WTC11 (cell line): ENCODE results near the gene CD247. TPM values are rescaled to one million over a fixed set of nuclear protein-coding genes. Genes with fewer than 3 reads are reported as not detected.

ENCODE experiments used
- ATAC-seq: fragments of 200-7000 bp; cut with Tn5 transposase; 2 replicates; pipeline ENCODE4 v1.10.0; 2021; ENCODE audit warnings: mild to moderate bottlenecking, moderate library complexity
- CTCF ChIA-PET: fragments of 300-600 bp; sonication (Branson Sonifier 250); formaldehyde crosslinking; loops from one replicate; lab custom pipeline; 2021; ENCODE audit warnings: antibody characterized with exemption; lab: Charles Lee
- POLR2A ChIA-PET: fragments of 350-600 bp; sonication (Branson Sonifier 250); formaldehyde crosslinking; loops from one replicate; lab custom pipeline; 2021; ENCODE audit warnings: antibody characterized with exemption; lab: Charles Lee
- DNase-seq: peaks from one replicate; pipeline ENCODE4 v3.0.0; 2021; ENCODE audit warnings: low spot score
- H3K27ac Mint-ChIP-seq: 2 replicates; pipeline ENCODE4 v1.8.0; 2021; ENCODE audit warnings: mixed read lengths
- H3K27me3 Mint-ChIP-seq: 2 replicates; pipeline ENCODE4 v1.8.0; 2021; ENCODE audit warnings: low read depth, mild to moderate bottlenecking, moderate library complexity, mixed read lengths
- H3K36me3 Mint-ChIP-seq: 2 replicates; pipeline ENCODE4 v1.8.0; 2021; ENCODE audit warnings: mixed read lengths
- H3K4me1 Mint-ChIP-seq: 2 replicates; pipeline ENCODE4 v1.8.0; 2022; ENCODE audit warnings: mixed read lengths
- H3K4me3 Mint-ChIP-seq: 2 replicates; pipeline ENCODE4 v1.8.0; 2021; ENCODE audit warnings: mild to moderate bottlenecking, moderate library complexity, mixed read lengths
- H3K9me3 Mint-ChIP-seq: 2 replicates; pipeline ENCODE4 v1.8.0; 2021; ENCODE audit warnings: mixed read lengths
- FOXP1 ChIP-seq: sonication (generic); formaldehyde crosslinking; IDR thresholded peaks from 2 replicates; pipeline ENCODE4 v1.8.0; 2022; ENCODE audit warnings: missing genetic modification reagents, mild to moderate bottlenecking, moderate library complexity, borderline replicate concordance
- HMGXB4 ChIP-seq: sonication (generic); formaldehyde crosslinking; IDR thresholded peaks from 2 replicates; pipeline ENCODE4 v1.8.1; 2023; ENCODE audit warnings: mild to moderate bottlenecking, moderate library complexity, missing genetic modification reagents
- MYBL2 ChIP-seq: sonication (generic); formaldehyde crosslinking; IDR thresholded peaks from 2 replicates; pipeline ENCODE4 v1.8.1; 2023; ENCODE audit warnings: mild to moderate bottlenecking, moderate library complexity, missing genetic modification reagents
- NFE2L1 ChIP-seq: sonication (generic); formaldehyde crosslinking; IDR thresholded peaks from 2 replicates; pipeline ENCODE4 v1.8.1; 2023; ENCODE audit warnings: missing genetic modification reagents
- ZNF317 ChIP-seq: sonication (generic); formaldehyde crosslinking; IDR thresholded peaks from 2 replicates; pipeline ENCODE4 v1.8.1; 2023; ENCODE audit warnings: low read depth, mild to moderate bottlenecking, moderate library complexity, missing genetic modification reagents, borderline replicate concordance
- ZNF416 ChIP-seq: fragments of 250-450 bp; sonication (Bioruptor Pico); IDR thresholded peaks from 2 replicates; pipeline ENCODE4 v1.9.0; 2021; ENCODE audit warnings: mild to moderate bottlenecking, inconsistent platforms
- total RNA-seq: library from RNA; stranded (reverse); gene quantifications from 3 replicates; pipeline ENCODE4 v1.2.3, GENCODE V29; 2021
- TF ChIP-seq, protein P1 (sequence below): sonication (generic); formaldehyde crosslinking; IDR thresholded peaks from 2 replicates; pipeline ENCODE4 v1.8.0; 2022; ENCODE audit warnings: mild to moderate bottlenecking, missing genetic modification reagents
- TF ChIP-seq, protein P2 (sequence below): fragments of 250-450 bp; sonication (Bioruptor Pico); IDR thresholded peaks from 2 replicates; pipeline ENCODE4 v2.1.2; 2022; ENCODE audit warnings: mild to moderate bottlenecking, moderate library complexity
- TF ChIP-seq, protein P3 (sequence below): sonication (generic); formaldehyde crosslinking; conservative IDR thresholded peaks from 2 replicates; pipeline ENCODE4 v1.8.1; 2023; ENCODE audit warnings: mild to moderate bottlenecking, low read depth, missing genetic modification reagents, moderate library complexity
- TF ChIP-seq, protein P4 (sequence below): sonication (generic); formaldehyde crosslinking; IDR thresholded peaks from 2 replicates; pipeline ENCODE4 v1.8.1; 2022; ENCODE audit warnings: mild to moderate bottlenecking, moderate library complexity, missing genetic modification reagents
- TF ChIP-seq, protein P5 (sequence below): fragments of 250-450 bp; sonication (Bioruptor Pico); conservative IDR thresholded peaks from 2 replicates; pipeline ENCODE4 v1.9.0; 2021; ENCODE audit warnings: mild to moderate bottlenecking

The CD247 gene
- total RNA-seq, 1 experiment from 2014 or later, result 1.8 TPM

DNA sequence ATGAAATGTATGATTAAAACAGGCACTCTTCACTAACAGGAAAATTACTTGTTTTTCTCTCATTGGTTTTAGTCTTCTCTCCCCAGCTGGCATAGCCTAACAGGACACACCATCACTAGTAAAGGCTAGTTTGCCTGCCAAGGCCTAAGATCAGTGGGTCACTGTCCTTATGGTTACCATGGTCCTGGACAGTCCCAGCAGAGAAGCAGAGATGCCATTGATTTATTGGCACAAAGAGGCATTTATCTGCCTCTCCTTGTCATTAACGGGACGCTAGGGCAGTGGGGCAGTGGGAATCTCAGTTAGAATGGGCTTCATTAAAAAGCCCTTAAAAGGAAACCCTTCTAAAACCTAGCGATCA is 13.9 kb downstream of the CD247 start:
- no peak for ATAC-seq
- ChIA-PET POLR2A (no interaction called here), CTCF (interaction anchor here (1.1 kb wide), 1 partner anchor 29 kb away, joined by 5 read pairs; no protein-coding TSS in a partner anchor)
- H3K4me1 Mint-ChIP-seq, result peaks cover 36% of the 10 kb centered on the region
- DNase-seq, result no peak
- no peak overlapping the region for H3K27ac Mint-ChIP-seq
- H3K4me3 Mint-ChIP-seq, result no peak overlapping the region
- H3K36me3 Mint-ChIP-seq, result no peaks in the 10 kb centered on the region
- no peaks in the 10 kb centered on the region for H3K27me3 Mint-ChIP-seq
- H3K9me3 Mint-ChIP-seq, result no peaks in the 10 kb centered on the region
- TF ChIP-seq FOXP1 (CRISPR knock-in tag) (no peak), HMGXB4 (no peak), ZNF416 (CRISPR knock-in tag) (no peak), MYBL2 (CRISPR knock-in tag) (no peak)
- TF ChIP-seq, protein P1, sequence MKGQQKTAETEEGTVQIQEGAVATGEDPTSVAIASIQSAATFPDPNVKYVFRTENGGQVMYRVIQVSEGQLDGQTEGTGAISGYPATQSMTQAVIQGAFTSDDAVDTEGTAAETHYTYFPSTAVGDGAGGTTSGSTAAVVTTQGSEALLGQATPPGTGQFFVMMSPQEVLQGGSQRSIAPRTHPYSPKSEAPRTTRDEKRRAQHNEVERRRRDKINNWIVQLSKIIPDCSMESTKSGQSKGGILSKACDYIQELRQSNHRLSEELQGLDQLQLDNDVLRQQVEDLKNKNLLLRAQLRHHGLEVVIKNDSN (CRISPR knock-in tag), result no peak
- TF ChIP-seq, protein P2, sequence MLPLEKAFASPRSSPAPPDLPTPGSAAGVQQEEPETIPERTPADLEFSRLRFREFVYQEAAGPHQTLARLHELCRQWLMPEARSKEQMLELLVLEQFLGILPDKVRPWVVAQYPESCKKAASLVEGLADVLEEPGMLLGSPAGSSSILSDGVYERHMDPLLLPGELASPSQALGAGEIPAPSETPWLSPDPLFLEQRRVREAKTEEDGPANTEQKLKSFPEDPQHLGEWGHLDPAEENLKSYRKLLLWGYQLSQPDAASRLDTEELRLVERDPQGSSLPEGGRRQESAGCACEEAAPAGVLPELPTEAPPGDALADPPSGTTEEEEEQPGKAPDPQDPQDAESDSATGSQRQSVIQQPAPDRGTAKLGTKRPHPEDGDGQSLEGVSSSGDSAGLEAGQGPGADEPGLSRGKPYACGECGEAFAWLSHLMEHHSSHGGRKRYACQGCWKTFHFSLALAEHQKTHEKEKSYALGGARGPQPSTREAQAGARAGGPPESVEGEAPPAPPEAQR (CRISPR knock-in tag), result no peak

DNA sequence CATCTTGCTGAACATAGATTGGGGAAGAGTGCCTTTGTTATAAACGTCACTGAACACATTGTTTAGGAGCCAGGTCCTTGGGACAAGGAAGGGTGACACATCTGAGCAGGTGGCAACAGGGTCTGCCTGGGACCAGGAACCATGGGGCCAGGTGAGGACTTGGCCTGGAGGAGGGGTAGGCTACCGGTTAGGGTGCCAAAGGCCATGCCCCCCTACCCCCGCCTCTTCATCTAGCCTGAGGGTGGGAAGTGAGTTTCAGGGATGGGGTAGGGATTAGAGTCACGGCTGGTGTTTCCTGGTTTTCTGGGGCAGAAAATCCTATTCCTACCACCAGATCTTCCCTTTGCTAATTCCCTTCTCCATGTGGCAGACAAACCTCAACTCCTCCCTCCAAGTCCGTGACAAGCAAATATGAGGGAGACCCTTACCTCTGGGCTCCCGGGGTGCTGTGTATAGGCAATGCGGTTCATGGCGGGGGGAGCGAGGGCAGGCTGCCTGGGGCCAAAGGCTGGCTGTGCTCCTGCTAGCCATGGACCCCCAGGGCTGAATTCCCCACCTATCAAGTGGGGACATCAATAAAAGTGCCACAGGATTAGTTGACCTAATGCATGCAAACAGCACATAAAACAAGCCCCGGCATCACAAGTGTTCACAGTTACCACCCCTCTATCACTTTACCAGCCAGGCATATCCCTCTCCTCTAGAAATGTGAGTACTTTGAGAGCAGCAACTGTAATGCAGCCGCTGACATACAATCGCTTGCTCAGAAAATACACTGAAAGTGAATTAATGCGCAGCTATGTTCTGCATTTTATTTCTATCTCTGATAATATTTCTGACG is 14.5 kb downstream of the CD247 start:
- H3K4me3 Mint-ChIP-seq, result no peak overlapping the region
- no peak for TF ChIP-seq ZNF317
- TF ChIP-seq, protein P3, sequence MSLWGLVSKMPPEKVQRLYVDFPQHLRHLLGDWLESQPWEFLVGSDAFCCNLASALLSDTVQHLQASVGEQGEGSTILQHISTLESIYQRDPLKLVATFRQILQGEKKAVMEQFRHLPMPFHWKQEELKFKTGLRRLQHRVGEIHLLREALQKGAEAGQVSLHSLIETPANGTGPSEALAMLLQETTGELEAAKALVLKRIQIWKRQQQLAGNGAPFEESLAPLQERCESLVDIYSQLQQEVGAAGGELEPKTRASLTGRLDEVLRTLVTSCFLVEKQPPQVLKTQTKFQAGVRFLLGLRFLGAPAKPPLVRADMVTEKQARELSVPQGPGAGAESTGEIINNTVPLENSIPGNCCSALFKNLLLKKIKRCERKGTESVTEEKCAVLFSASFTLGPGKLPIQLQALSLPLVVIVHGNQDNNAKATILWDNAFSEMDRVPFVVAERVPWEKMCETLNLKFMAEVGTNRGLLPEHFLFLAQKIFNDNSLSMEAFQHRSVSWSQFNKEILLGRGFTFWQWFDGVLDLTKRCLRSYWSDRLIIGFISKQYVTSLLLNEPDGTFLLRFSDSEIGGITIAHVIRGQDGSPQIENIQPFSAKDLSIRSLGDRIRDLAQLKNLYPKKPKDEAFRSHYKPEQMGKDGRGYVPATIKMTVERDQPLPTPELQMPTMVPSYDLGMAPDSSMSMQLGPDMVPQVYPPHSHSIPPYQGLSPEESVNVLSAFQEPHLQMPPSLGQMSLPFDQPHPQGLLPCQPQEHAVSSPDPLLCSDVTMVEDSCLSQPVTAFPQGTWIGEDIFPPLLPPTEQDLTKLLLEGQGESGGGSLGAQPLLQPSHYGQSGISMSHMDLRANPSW (CRISPR knock-in tag), result no peak
- TF ChIP-seq NFE2L1 (CRISPR knock-in tag), result no peak
- TF ChIP-seq, protein P4, sequence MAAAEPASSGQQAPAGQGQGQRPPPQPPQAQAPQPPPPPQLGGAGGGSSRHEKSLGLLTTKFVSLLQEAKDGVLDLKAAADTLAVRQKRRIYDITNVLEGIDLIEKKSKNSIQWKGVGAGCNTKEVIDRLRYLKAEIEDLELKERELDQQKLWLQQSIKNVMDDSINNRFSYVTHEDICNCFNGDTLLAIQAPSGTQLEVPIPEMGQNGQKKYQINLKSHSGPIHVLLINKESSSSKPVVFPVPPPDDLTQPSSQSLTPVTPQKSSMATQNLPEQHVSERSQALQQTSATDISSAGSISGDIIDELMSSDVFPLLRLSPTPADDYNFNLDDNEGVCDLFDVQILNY, result no peak
- TF ChIP-seq, protein P5, sequence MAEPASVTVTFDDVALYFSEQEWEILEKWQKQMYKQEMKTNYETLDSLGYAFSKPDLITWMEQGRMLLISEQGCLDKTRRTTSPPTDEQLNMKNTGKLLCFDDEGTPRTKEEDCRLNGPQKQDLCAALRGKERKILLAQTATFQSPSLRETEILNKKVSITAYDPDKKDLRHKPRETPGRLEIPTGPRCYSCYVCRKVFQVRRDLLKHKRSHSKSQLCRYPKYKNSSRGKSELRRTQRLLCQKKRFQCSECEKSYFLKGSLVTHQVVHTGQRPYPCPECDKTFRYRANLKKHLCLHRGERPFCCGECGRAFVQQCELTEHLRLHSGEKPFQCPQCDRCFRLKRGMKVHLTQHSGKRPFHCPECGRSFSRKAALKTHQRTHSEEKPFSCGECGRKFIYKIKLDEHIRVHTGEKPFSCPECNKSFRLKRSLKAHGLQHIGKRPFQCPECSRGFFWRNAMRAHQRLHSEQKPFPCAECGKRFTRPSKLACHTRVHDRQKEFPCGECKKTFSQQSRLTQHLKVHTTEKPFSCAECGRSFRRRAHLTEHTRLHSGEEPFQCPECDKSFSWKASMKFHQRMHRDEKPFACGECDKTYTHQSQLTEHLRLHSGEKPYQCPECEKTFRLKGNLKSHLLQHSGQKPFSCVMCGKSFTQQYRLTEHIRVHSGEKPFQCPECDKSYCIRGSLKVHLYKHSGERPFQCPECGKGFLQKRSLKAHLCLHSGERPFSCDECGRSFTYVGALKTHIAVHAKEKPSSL (CRISPR knock-in tag), result no peak
- no peaks in the 10 kb centered on the region for H3K36me3 Mint-ChIP-seq
- H3K27me3 Mint-ChIP-seq, result no peaks in the 10 kb centered on the region
- peaks cover 36% of the 10 kb centered on the region for H3K4me1 Mint-ChIP-seq
- POLR2A ChIA-PET, result no interaction called here
- no peaks in the 10 kb centered on the region for H3K9me3 Mint-ChIP-seq
- CTCF ChIA-PET, result no interaction called here
- no peak overlapping the region for H3K27ac Mint-ChIP-seq
- DNase-seq (no peak), ATAC-seq (peak; percentile 30; the same call in 1 of the 2 replicates)
